ENCODE measurements around the gene VAV2.

The VAV2 gene

GRCh38 chr9:133830711-133831110 lies 161.4 kb downstream of the VAV2 start:
- no peak for DNase-seq

GRCh38 chr9:133830310-133830709 lies 161.8 kb downstream of the VAV2 start:
- DNase-seq: no peak

GRCh38 chr9:133828338-133828997 lies 163.7 kb downstream of the VAV2 start:
- no peak for DNase-seq

GRCh38 chr9:133826289-133827085 lies 165.6 kb downstream of the VAV2 start:
- DNase-seq: no peak

- DNase-seq: no peak
These were observed 166.4 kb downstream of the VAV2 start for GRCh38 chr9:133825555-133826218.

- DNase-seq: no peak
These were observed 167.3 kb downstream of the VAV2 start for GRCh38 chr9:133824802-133825186.

- DNase-seq: no peak
These were observed 167.9 kb downstream of the VAV2 start for GRCh38 chr9:133824106-133824801.

GRCh38 chr9:133823189-133824105 lies 168.7 kb downstream of the VAV2 start:
- DNase-seq: no peak

GRCh38 chr9:133822430-133823065 lies 169.6 kb downstream of the VAV2 start:
- DNase-seq: no peak

- no peak for DNase-seq
These were observed 170.3 kb downstream of the VAV2 start for GRCh38 chr9:133821601-133822429.

GRCh38 chr9:133819923-133820322 lies 172.2 kb downstream of the VAV2 start:
- DNase-seq: no peak

GRCh38 chr9:133818444-133818843 lies 173.7 kb downstream of the VAV2 start:
- DNase-seq: no peak

- DNase-seq: no peak
These were observed 176.3 kb downstream of the VAV2 start for GRCh38 chr9:133815781-133816180.

GRCh38 chr9:133814586-133815208 lies 177.4 kb downstream of the VAV2 start:
- no peak for DNase-seq

GRCh38 chr9:133813749-133814585 lies 178.2 kb downstream of the VAV2 start:
- peak; percentile 3 for DNase-seq

GRCh38 chr9:133812941-133813748 lies 179.0 kb downstream of the VAV2 start:
- DNase-seq: no peak

GRCh38 chr9:133812077-133812868 lies 179.9 kb downstream of the VAV2 start:
- no peak for DNase-seq

- no peak for DNase-seq
These were observed 180.7 kb downstream of the VAV2 start for GRCh38 chr9:133811471-133811870.

Measured in NCI-H187 treated with DMSO at 0.1 percent for 48 hours (cell line).